Astrocyte of the cerebellum (primary cell): ENCODE measurements around the gene ACADSB.

Source experiments
- DNase-seq: peaks from one replicate; pipeline ENCODE4 v3.0.0-alpha.2; 2011; ENCODE audit warnings: low read depth
- H3K4me3 ChIP-seq: 2 replicates; pipeline ENCODE4 v1.5.1; 2011; ENCODE audit warnings: mild to moderate bottlenecking, low read depth, low read length, moderate library complexity
- in situ Hi-C: cut with HindIII; loops from 2 replicates; pipeline ENCODE4 v1.10.0; 2017; ENCODE audit warnings: low sequenced_read_pairs
- TF ChIP-seq, protein P1 (sequence below): IDR thresholded peaks from 2 replicates; pipeline ENCODE4 v1.5.1; 2012; ENCODE audit warnings: low read length, low read depth, moderate library complexity, mild to moderate bottlenecking; ENCODE audit errors: missing control alignments

ACADSB gene

DNA sequence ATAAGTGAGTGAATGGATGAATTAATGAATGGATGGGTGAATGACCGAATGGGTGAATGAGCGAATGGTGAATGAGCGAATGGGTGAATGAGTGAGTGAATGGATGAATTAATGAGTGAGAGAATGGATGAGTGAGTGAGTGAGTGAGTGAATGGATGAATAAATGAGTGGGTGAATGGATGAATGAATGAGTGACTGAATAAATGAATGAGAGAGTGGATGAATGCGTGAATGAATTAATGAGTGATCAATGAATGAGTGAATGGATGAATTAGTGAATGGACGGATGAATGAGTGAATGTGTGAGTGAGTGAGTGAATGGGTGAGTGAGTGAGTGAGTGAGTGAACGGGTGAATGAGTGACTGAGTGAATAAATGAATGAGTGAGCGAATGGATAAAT is 77.5 kb downstream of the ACADSB start:
- no peak for DNase-seq
- in situ Hi-C loops, result no loop called here
- no peak overlapping the region for H3K4me3 ChIP-seq
- TF ChIP-seq, protein P1, sequence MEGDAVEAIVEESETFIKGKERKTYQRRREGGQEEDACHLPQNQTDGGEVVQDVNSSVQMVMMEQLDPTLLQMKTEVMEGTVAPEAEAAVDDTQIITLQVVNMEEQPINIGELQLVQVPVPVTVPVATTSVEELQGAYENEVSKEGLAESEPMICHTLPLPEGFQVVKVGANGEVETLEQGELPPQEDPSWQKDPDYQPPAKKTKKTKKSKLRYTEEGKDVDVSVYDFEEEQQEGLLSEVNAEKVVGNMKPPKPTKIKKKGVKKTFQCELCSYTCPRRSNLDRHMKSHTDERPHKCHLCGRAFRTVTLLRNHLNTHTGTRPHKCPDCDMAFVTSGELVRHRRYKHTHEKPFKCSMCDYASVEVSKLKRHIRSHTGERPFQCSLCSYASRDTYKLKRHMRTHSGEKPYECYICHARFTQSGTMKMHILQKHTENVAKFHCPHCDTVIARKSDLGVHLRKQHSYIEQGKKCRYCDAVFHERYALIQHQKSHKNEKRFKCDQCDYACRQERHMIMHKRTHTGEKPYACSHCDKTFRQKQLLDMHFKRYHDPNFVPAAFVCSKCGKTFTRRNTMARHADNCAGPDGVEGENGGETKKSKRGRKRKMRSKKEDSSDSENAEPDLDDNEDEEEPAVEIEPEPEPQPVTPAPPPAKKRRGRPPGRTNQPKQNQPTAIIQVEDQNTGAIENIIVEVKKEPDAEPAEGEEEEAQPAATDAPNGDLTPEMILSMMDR, result no peak

DNA sequence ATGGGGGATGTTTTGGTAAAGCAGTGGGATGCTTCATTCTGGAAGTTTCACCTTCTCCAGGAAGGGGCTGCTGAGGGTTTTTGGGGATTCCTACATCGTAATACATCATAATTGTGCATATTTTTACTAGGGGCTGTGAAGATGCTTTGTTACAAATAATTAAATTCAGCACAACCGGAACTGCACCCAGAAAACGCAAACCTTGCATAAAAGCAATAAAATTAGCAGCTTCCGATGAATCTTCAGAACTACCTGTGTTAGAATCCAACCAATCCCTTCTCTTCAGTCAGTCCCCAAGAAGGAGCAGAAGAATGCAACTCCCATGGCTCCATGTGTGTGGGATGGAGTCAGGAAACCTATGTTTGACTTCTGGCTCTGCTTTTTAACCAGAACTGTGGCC is 78.5 kb downstream of the ACADSB start:
- H3K4me3 ChIP-seq, result no peak overlapping the region
- TF ChIP-seq, protein P1, result no peak
- DNase-seq, result no peak
- in situ Hi-C loops, result no loop called here

DNA sequence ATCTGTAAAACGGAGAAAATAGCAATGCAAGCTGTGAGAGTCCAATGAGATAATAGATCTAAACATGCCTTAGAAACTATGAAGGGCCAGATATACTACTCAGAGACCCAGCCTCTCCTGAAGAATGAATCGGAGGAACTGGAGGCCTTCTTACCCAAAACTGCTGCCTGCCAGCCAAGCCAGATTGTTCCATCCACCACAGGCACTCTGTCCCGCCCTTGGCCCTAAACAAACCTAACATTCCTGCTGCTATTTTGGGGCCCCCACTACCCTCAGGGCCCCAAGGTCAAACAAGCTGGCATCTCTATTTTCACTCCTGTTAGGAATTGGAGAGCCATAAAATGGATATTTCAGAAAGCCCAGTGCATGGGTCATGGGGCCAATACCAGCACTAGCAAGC is 79.0 kb downstream of the ACADSB start:
- DNase-seq, result no peak
- TF ChIP-seq, protein P1, result no peak
- in situ Hi-C loops, result no loop called here
- H3K4me3 ChIP-seq, result no peak overlapping the region

DNA sequence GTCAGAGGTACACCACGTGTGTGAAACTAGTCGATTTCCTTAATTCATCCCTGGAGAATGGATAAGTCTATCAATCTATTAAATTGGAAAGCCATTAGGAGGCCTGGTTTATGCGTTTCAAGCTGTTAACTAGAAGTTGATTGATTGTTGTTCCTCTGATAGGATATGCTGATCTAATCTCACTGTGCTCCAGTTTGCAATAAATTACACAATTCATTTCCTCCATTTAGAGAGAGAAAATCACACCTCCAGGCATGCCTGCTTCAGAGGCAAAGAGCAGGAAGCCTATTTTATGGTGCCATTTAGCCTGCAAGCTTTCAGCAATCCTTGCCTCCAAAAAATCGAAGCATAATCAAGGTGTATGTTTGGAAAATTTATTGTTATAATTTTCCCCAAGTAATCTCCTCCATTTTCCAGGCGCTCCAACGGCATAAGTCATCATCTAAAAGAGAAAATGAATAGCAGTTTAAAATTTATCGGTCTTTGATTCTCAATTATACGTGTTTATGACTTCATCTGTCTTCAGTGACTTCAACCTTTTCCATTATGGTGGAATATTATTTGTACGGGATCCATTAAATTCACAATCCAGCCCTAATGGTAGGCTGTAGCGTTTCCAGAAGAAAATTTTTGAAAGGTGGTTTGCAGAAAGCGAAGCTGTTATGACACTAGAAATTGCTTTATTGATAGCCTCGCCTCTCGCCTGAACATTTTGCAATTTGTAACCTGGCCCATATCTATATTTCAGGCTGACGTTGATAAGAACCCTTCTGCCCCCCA is 84.0 kb downstream of the ACADSB start:
- in situ Hi-C loops, result no loop called here
- TF ChIP-seq, protein P1, result no peak
- H3K4me3 ChIP-seq, result no peak overlapping the region
- DNase-seq, result no peak

DNA sequence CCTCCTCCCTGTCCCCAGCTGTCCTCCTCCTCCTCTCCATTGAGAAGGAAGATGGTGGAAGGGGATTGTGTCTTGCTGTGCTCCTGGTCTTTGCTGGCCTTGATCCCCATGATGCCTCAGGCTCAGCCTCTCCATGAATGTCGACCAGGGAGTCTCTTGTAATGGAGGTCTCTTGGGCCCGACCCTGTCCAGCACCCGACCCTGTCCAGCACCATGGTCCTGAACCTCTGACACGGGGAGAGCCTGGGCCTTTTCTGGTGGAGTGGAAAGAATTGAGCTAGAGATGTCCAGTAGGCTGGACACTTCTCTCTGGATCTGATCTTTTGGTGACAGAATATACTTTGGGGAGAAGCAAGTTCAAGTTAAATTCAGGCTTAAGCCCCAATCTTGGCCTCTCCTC is 84.7 kb downstream of the ACADSB start:
- TF ChIP-seq, protein P1, result no peak
- no peak for DNase-seq
- in situ Hi-C loops, result no loop called here
- no peak overlapping the region for H3K4me3 ChIP-seq

DNA sequence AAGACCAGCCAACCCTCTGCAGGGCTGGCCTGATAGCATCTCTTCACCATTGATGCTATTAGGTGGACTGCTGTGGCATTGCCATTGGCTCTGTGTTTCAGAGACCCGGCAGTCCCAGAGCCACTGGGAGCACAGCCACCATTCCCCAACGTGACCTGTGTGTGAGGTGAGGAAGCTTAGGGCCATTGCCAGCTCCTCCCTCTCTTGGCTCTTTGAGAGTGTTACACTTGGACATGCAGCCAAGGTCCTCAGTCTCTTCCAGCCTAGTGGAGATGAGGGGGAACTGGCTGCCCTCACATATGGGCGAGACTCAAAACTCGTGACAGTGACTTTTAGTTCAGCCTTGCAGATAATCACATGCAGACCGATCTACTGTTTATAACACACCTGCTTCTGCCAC is 87.6 kb downstream of the ACADSB start:
- H3K4me3 ChIP-seq, result no peak overlapping the region
- no peak for DNase-seq
- in situ Hi-C loops, result no loop called here
- TF ChIP-seq, protein P1, result no peak

DNA sequence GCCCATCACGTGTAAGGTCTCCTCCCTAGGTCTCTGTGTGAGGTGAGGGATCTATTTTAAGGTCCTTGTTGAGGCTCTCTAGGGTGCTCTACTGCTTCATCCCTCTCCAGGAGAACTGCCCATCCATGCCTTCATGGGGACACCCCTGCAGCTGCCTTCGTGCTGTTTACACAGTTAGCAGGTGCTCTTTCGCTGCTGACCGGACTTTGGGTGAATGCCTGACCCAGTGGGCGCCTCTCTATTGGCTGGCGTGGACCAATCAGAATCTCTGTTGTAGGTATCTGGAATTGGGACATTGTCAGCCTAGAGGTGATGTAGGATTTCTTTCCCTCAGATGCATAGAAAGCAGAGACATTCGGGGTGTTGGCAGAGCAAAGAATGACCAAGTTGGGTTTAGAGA is 88.2 kb downstream of the ACADSB start:
- TF ChIP-seq, protein P1, result no peak
- no peak overlapping the region for H3K4me3 ChIP-seq
- in situ Hi-C loops, result no loop called here
- DNase-seq, result no peak
